ENCODE data around the gene PLA2G4B. TPM values are rescaled to one million over a fixed set of nuclear protein-coding genes. Genes with fewer than 3 reads are reported as not detected.
A peak's percentile ranks its signal among the peaks of the same experiment; 100 is the strongest.
"Not testable (repeated sequence)": the region's sequence is repeated elsewhere in the genome, so short reads cannot be mapped to it uniquely, and the experiment has no call there.

PLA2G4B gene
- total RNA-seq, 1 donor from 2014 or later = 9.8 TPM

GRCh38 chr15:41824062-41824745, 14.4 kb upstream of the PLA2G4B start:
- DNase-seq (ENCODE audit: low spot score) (no peak), ATAC-seq (no peak)
- intact Hi-C loops (cut with DNase I) = no loop called here

- no peak for DNase-seq (ENCODE audit: low spot score)
- intact Hi-C loops (cut with DNase I) = no loop called here
- ATAC-seq = no peak
Measured at GRCh38 chr15:41825145-41825544, 13.5 kb upstream of the PLA2G4B start.

GRCh38 chr15:41825572-41826535, 12.8 kb upstream of the PLA2G4B start:
- DNase-seq (ENCODE audit: low spot score) (no peak), ATAC-seq (no peak)
- intact Hi-C loops (cut with DNase I) = no loop called here

GRCh38 chr15:41827290-41827879, 11.3 kb upstream of the PLA2G4B start:
- intact Hi-C loops (cut with DNase I) = no loop called here
- DNase-seq (ENCODE audit: low spot score) = no peak
- ATAC-seq = peak; percentile 5

- ATAC-seq (peak; percentile 97), DNase-seq (ENCODE audit: low spot score) (peak; percentile 99)
- intact Hi-C loops (cut with DNase I) = no loop called here
Measured at GRCh38 chr15:41827880-41828806, 10.5 kb upstream of the PLA2G4B start, which contains the start of gene JMJD7. Gene JMJD7, plus strand, starts transcription at chr15:41828092. Its CDS starts 33 bp downstream, at chr15:41828125.

GRCh38 chr15:41828807-41829141, 9.9 kb upstream of the PLA2G4B start:
- no peak for DNase-seq (ENCODE audit: low spot score)
- intact Hi-C loops (cut with DNase I) = no loop called here
- no peak for ATAC-seq

GRCh38 chr15:41829959-41830646, 8.5 kb upstream of the PLA2G4B start:
- no peak for ATAC-seq
- DNase-seq (ENCODE audit: low spot score) = no peak
- intact Hi-C loops (cut with DNase I) = no loop called here

- DNase-seq (ENCODE audit: low spot score); intact Hi-C loops (cut with DNase I); ATAC-seq: not testable (repeated sequence)
Measured at GRCh38 chr15:41831291-41831690, 7.4 kb upstream of the PLA2G4B start.

GRCh38 chr15:41832208-41832607, 6.4 kb upstream of the PLA2G4B start:
- ATAC-seq = no peak
- DNase-seq (ENCODE audit: low spot score) = no peak
- intact Hi-C loops (cut with DNase I) = no loop called here

GRCh38 chr15:41832875-41833274, 5.8 kb upstream of the PLA2G4B start:
- DNase-seq (ENCODE audit: low spot score) = no peak
- intact Hi-C loops (cut with DNase I) = no loop called here
- no peak for ATAC-seq

- no peak for ATAC-seq
- intact Hi-C loops (cut with DNase I) = no loop called here
Measured at GRCh38 chr15:41834096-41834495, 4.6 kb upstream of the PLA2G4B start.

GRCh38 chr15:41836073-41836472, 2.6 kb upstream of the PLA2G4B start:
- ATAC-seq (no peak), DNase-seq (ENCODE audit: low spot score) (no peak)
- intact Hi-C loops (cut with DNase I) = no loop called here

More at GRCh38 chr15:41834096-41834495, 4.6 kb upstream of the PLA2G4B start:
- DNase-seq (ENCODE audit: low spot score) = no peak

GRCh38 chr15:41836713-41837454, 1.8 kb upstream of the PLA2G4B start:
- DNase-seq (ENCODE audit: low spot score) (no peak), ATAC-seq (no peak)
- intact Hi-C loops (cut with DNase I) = no loop called here

GRCh38 chr15:41839781-41840491, 1.3 kb downstream of the PLA2G4B start:
- DNase-seq (ENCODE audit: low spot score) (no peak), ATAC-seq (no peak)
- intact Hi-C loops (cut with DNase I) = no loop called here

- intact Hi-C loops (cut with DNase I) = no loop called here
- no peak for DNase-seq (ENCODE audit: low spot score)
- ATAC-seq = no peak
Measured at GRCh38 chr15:41840673-41841072, 2.0 kb downstream of the PLA2G4B start.

- DNase-seq (ENCODE audit: low spot score) (no peak), ATAC-seq (no peak)
- intact Hi-C loops (cut with DNase I) = no loop called here
Measured at GRCh38 chr15:41841131-41841530, 2.5 kb downstream of the PLA2G4B start.

- DNase-seq (ENCODE audit: low spot score) = no peak
- intact Hi-C loops (cut with DNase I) = no loop called here
Measured at GRCh38 chr15:41842229-41842628, 3.6 kb downstream of the PLA2G4B start.

More at GRCh38 chr15:41842229-41842628, 3.6 kb downstream of the PLA2G4B start:
- no peak for ATAC-seq
